Mononuclear cell (primary cell): ENCODE data around the gene CNIH1. TPM values are rescaled to one million over a fixed set of nuclear protein-coding genes. Genes with fewer than 3 reads are reported as not detected.
"Not testable (repeated sequence)": the region's sequence is repeated elsewhere in the genome, so short reads cannot be mapped to it uniquely, and the experiment has no call there.

Source experiments
- H3K27me3 ChIP-seq: 2 replicates; pipeline ENCODE4 v1.6.0; 2011; ENCODE audit warnings: low read length, control low read depth; ENCODE audit not compliant: insufficient read depth
- H3K4me1 ChIP-seq: 2 replicates; pipeline ENCODE4 v1.5.1; 2011; ENCODE audit warnings: mild to moderate bottlenecking, low read length, control low read depth; ENCODE audit not compliant: insufficient read depth
- H3K4me3 ChIP-seq: 2 replicates; pipeline ENCODE4 v1.5.1; 2011; ENCODE audit warnings: mild to moderate bottlenecking, low read length, moderate library complexity
- H3K9me3 ChIP-seq: 2 replicates; pipeline ENCODE4 v1.5.1; 2011; ENCODE audit warnings: low read depth, mild to moderate bottlenecking, control low read depth, low read length
- total RNA-seq: library from RNA; depleted of rRNA; stranded (reverse); fragments of >200 nt; gene quantifications from one replicate; pipeline ENCODE4 v1.2.3, GENCODE V29; 2012

The CNIH1 gene
- total RNA-seq, 1 donor = 108 TPM

- no peaks in the 10 kb centered on the region for H3K27me3 ChIP-seq
- peaks cover 36% of the 10 kb centered on the region for H3K4me1 ChIP-seq
- no peaks in the 10 kb centered on the region for H3K9me3 ChIP-seq
- H3K4me3 ChIP-seq = no peak overlapping the region
These were observed 12.1 kb upstream of the CNIH1 start for GRCh38 chr14:54453252-54453651.

GRCh38 chr14:54451961-54452360, 10.8 kb upstream of the CNIH1 start:
- Histone ChIP-seq H3K4me3 (no peak overlapping the region), H3K9me3 (no peaks in the 10 kb centered on the region), H3K4me1 (peaks cover 49% of the 10 kb centered on the region), H3K27me3 (no peaks in the 10 kb centered on the region)

GRCh38 chr14:54451121-54451601, 10.0 kb upstream of the CNIH1 start:
- Histone ChIP-seq H3K4me1 (peaks cover 57% of the 10 kb centered on the region), H3K27me3 (no peaks in the 10 kb centered on the region), H3K9me3 (no peaks in the 10 kb centered on the region), H3K4me3 (no peak overlapping the region)

GRCh38 chr14:54450535-54450934, 9.4 kb upstream of the CNIH1 start:
- Histone ChIP-seq H3K9me3 (no peaks in the 10 kb centered on the region), H3K4me1 (peaks cover 63% of the 10 kb centered on the region), H3K4me3 (no peak overlapping the region), H3K27me3 (no peaks in the 10 kb centered on the region)

GRCh38 chr14:54447231-54447692, 6.1 kb upstream of the CNIH1 start:
- Histone ChIP-seq H3K9me3 (no peaks in the 10 kb centered on the region), H3K4me3 (no peak overlapping the region), H3K4me1 (peaks cover 68% of the 10 kb centered on the region), H3K27me3 (no peaks in the 10 kb centered on the region)

GRCh38 chr14:54446161-54446693, 5.1 kb upstream of the CNIH1 start:
- Histone ChIP-seq H3K27me3 (no peaks in the 10 kb centered on the region), H3K4me1 (peaks cover 64% of the 10 kb centered on the region), H3K4me3 (no peak overlapping the region), H3K9me3 (no peaks in the 10 kb centered on the region)

- Histone ChIP-seq H3K27me3 (no peaks in the 10 kb centered on the region), H3K4me1 (peaks cover 60% of the 10 kb centered on the region), H3K4me3 (no peak overlapping the region), H3K9me3 (no peaks in the 10 kb centered on the region)
These were observed 3.5 kb upstream of the CNIH1 start for GRCh38 chr14:54444681-54445080.

GRCh38 chr14:54443981-54444380, 2.8 kb upstream of the CNIH1 start:
- H3K9me3 ChIP-seq = no peaks in the 10 kb centered on the region
- H3K27me3 ChIP-seq = no peaks in the 10 kb centered on the region
- H3K4me3 ChIP-seq = no peak overlapping the region
- H3K4me1 ChIP-seq = peaks cover 58% of the 10 kb centered on the region

- H3K27me3 ChIP-seq, H3K9me3 ChIP-seq, H3K4me3 ChIP-seq: not testable (repeated sequence)
- peaks cover 53% of the 10 kb centered on the region for H3K4me1 ChIP-seq
These were observed 1.8 kb upstream of the CNIH1 start for GRCh38 chr14:54442961-54443360.

GRCh38 chr14:54440476-54440872, 700 bp downstream of the CNIH1 start:
- Histone ChIP-seq H3K9me3 (no peaks in the 10 kb centered on the region), H3K4me3 (peak overlapping the region; percentile 87), H3K4me1 (peaks cover 32% of the 10 kb centered on the region), H3K27me3 (no peaks in the 10 kb centered on the region)

GRCh38 chr14:54440037-54440436, 1.1 kb downstream of the CNIH1 start:
- Histone ChIP-seq H3K27me3 (no peaks in the 10 kb centered on the region), H3K9me3 (no peaks in the 10 kb centered on the region), H3K4me3 (peak overlapping the region; percentile 87), H3K4me1 (peaks cover 32% of the 10 kb centered on the region)

- Histone ChIP-seq H3K4me1 (peaks cover 39% of the 10 kb centered on the region), H3K27me3 (no peaks in the 10 kb centered on the region), H3K9me3 (no peaks in the 10 kb centered on the region), H3K4me3 (no peak overlapping the region)
These were observed 2.5 kb downstream of the CNIH1 start for GRCh38 chr14:54438703-54439102.

- H3K27me3 ChIP-seq, H3K9me3 ChIP-seq, H3K4me3 ChIP-seq: not testable (repeated sequence)
- H3K4me1 ChIP-seq = peaks cover 39% of the 10 kb centered on the region
These were observed 3.2 kb downstream of the CNIH1 start for GRCh38 chr14:54437954-54438353.

GRCh38 chr14:54435500-54435981, 5.6 kb downstream of the CNIH1 start:
- H3K4me1 ChIP-seq = peaks cover 30% of the 10 kb centered on the region
- H3K4me3 ChIP-seq = no peak overlapping the region
- H3K9me3 ChIP-seq = no peaks in the 10 kb centered on the region
- no peaks in the 10 kb centered on the region for H3K27me3 ChIP-seq

GRCh38 chr14:54428527-54428926, 12.6 kb downstream of the CNIH1 start:
- Histone ChIP-seq H3K4me1 (no peaks in the 10 kb centered on the region), H3K9me3 (no peaks in the 10 kb centered on the region), H3K4me3 (no peak overlapping the region), H3K27me3 (no peaks in the 10 kb centered on the region)

- H3K9me3 ChIP-seq = no peaks in the 10 kb centered on the region
- H3K4me1 ChIP-seq = no peaks in the 10 kb centered on the region
- no peak overlapping the region for H3K4me3 ChIP-seq
- H3K27me3 ChIP-seq = no peaks in the 10 kb centered on the region
These were observed 13.3 kb downstream of the CNIH1 start for GRCh38 chr14:54427871-54428270.
